A549 (cell line): ENCODE measurements around the gene OR56A3. TPM values are rescaled to one million over a fixed set of nuclear protein-coding genes. Genes with fewer than 3 reads are reported as not detected.

Experiments used
- ATAC-seq, 2 experiments: fragments of 200-7000 bp in 1 of 2; fragments of >200 bp in 1 of 2; cut with Nextera tagmentation in 1 of 2; cut with Tn5 transposase in 1 of 2; 3 replicates each; pipeline versions ENCODE4 v1.8.0 to v1.9.1; 2018 to 2020; ENCODE audit warnings: mild to moderate bottlenecking in 1 of 2, moderate library complexity in 1 of 2
- CTCF ChIA-PET: fragments of 300-600 bp; sonication (Branson Sonifier 250); formaldehyde crosslinking; extraction: SDS; loops from one replicate; lab custom pipeline; 2021; ENCODE audit warnings: antibody characterized with exemption, inconsistent platforms; lab: Yijun Ruan, JAX
- POLR2A ChIA-PET: fragments of 350-600 bp; formaldehyde crosslinking; extraction: SDS; loops from one replicate; lab custom pipeline; 2021; ENCODE audit warnings: antibody characterized with exemption, inconsistent platforms; lab: Yijun Ruan, JAX
- DNase-seq, 2 experiments: peaks; one replicate each; pipeline versions ENCODE4 v3.0.0 to v3.0.0-alpha.2; 2011 to 2016; ENCODE audit warnings: low read depth in 1 of 2, low spot score in 1 of 2
- FAIRE-seq: peaks from 2 replicates; lab custom pipeline; 2011; peaks lifted over from hg19 to GRCh38; lab: Jason Lieb, UNC
- H3K27ac ChIP-seq, 2 experiments: fragments of >200 bp; sonication (Bioruptor Twin); formaldehyde crosslinking; 3 replicates each; pipeline ENCODE4 v1.5.1; 2016 to 2017
- H3K4me1 ChIP-seq: fragments of >200 bp; sonication (Bioruptor Twin); formaldehyde crosslinking; 3 replicates; pipeline ENCODE4 v1.6.1; 2016
- H3K4me2 ChIP-seq: fragments of >200 bp; sonication (Bioruptor Twin); formaldehyde crosslinking; 3 replicates; pipeline ENCODE4 v1.6.1; 2016
- H3K4me3 ChIP-seq: fragments of >200 bp; sonication (Bioruptor Twin); formaldehyde crosslinking; 3 replicates; pipeline ENCODE4 v1.5.1; 2016
- H3K9me3 ChIP-seq: fragments of >200 bp; sonication (Bioruptor Twin); formaldehyde crosslinking; 3 replicates; pipeline ENCODE4 v1.6.1; 2016
- CBX2 ChIP-seq: fragments of 200-600 bp; sonication (generic); IDR thresholded peaks from 2 replicates; pipeline ENCODE4 v1.6.1; 2016; ENCODE audit warnings: low read depth, mild to moderate bottlenecking, borderline replicate concordance
- CEBPB ChIP-seq, 2 experiments: fragments of >200 bp in 1 of 2; sonication (Bioruptor Twin) in 1 of 2; formaldehyde crosslinking in 1 of 2; IDR thresholded peaks; 2 replicates each; pipeline ENCODE4 v1.6.1; 2012 to 2016
- FOSB ChIP-seq: fragments of 250-450 bp; sonication (Bioruptor Pico); IDR thresholded peaks from 2 replicates; pipeline ENCODE4 v1.5.0; 2020; ENCODE audit warnings: mild to moderate bottlenecking, moderate library complexity
- HOXB5 ChIP-seq: fragments of 250-450 bp; sonication (Bioruptor Pico); IDR thresholded peaks from 2 replicates; pipeline ENCODE4 v1.5.0; 2020; ENCODE audit warnings: mild to moderate bottlenecking, moderate library complexity
- JUN ChIP-seq, 2 experiments: fragments of >200 bp; sonication (Bioruptor Twin); formaldehyde crosslinking; IDR thresholded peaks; 2 replicates in 1 of 2; 3 replicates in 1 of 2; pipeline ENCODE4 v1.6.1; 2016 to 2017
- JUNB ChIP-seq: fragments of >200 bp; sonication (Bioruptor Twin); formaldehyde crosslinking; IDR thresholded peaks from 2 replicates; pipeline ENCODE4 v1.6.1; 2016
- MAFK ChIP-seq: fragments of 450-650 bp; IDR thresholded peaks from 2 replicates; pipeline ENCODE4 v1.6.1; 2014; ENCODE audit not compliant: partially characterized antibody
- MYC ChIP-seq: IDR thresholded peaks from 2 replicates; pipeline ENCODE4 v1.6.1; 2012; ENCODE audit warnings: mild to moderate bottlenecking, inconsistent platforms, low read length, improper control_type of control experiment, borderline replicate concordance
- NFE2L2 ChIP-seq: fragments of 150-350 bp; conservative IDR thresholded peaks from 2 replicates; pipeline ENCODE4 v1.6.1; 2014; ENCODE audit warnings: low read length
- RAD21 ChIP-seq, 2 experiments: fragments of >200 bp in 1 of 2; sonication (Bioruptor Twin) in 1 of 2; formaldehyde crosslinking in 1 of 2; IDR thresholded peaks in 1 of 2; conservative IDR thresholded peaks in 1 of 2; 2 replicates in 1 of 2; 3 replicates in 1 of 2; pipeline ENCODE4 v1.6.1; 2012 to 2018; ENCODE audit warnings: inconsistent platforms in 1 of 2
- REST ChIP-seq: fragments of 200-600 bp; sonication (generic); IDR thresholded peaks from 2 replicates; pipeline ENCODE4 v1.6.1; 2016; ENCODE audit warnings: antibody characterized with exemption, mild to moderate bottlenecking, moderate library complexity
- WGBS: methylation state at CpG from one replicate; pipeline ENCODE4 v1.1.6; 2017; ENCODE audit errors: missing lambda C conversion rate; 5-methylcytosine and 5-hydroxymethylcytosine counted together
- polyA plus RNA-seq, 4 experiments: library from polyadenylated mRNA; depleted of rRNA in 3 of 4; stranded (reverse); fragments of >200 nt; fragmentation: RNase III in 1 of 4; extraction: RNeasy Plus Mini Kit Qiagen cat#74134 plus additional on column Dnase treatment in 1 of 4; gene quantifications; 2 replicates in 3 of 4; 3 replicates in 1 of 4; pipeline ENCODE4 v1.2.3, GENCODE V29; 2011 to 2017
- TF ChIP-seq, protein P1 (sequence below): fragments of >200 bp; sonication (Bioruptor Twin); formaldehyde crosslinking; IDR thresholded peaks from 3 replicates; pipeline ENCODE4 v1.6.1; 2016
- TF ChIP-seq, protein P2 (sequence below): IDR thresholded peaks from 2 replicates; pipeline ENCODE4 v1.6.1; 2012

The OR56A3 gene
- polyA plus RNA-seq, 2 of the 4 experiments (the other 2 are of a cell fraction) = not detected

DNA sequence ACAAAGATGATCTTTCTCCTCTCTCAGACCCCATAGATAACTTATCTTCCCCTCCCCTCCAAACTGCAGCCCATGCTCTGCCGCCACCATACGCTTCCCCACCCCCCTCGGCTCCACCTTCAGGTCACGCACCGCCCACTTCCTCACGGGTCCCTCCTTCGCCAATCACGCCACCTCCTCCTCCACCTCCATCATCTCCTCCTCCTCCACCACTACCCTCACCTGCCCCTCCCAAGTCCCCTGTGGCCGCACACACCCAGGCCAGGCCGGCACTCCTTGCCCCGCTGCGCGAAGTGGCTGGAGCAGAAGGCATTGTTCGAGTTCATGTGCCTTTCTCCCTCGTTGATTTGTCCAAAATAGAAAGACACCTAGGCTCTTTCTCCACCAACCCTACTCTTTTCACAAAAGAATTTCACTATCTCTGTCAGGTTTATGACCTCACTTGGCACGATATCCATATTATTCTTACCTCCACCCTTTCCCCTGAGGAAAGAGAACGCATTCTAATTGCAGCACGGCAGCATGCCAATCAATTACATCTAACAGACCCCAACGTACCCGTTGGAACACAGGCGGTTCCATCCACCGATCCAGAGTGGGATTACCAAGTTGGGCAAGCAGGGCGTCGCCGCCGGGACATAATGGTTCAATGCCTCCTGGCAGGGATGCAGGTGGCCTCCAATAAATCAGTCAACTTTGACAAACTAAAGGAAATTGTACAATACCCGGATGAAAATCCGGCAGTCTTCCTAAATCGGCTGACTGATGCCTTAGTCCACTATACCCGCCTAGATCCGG, 12.3 kb upstream of the OR56A3 start:
- no peak for DNase-seq
- no peak for ATAC-seq
- H3K9me3 ChIP-seq = peaks cover 5% of the 10 kb centered on the region; the same call in 1 of the 3 replicates
- H3K4me2 ChIP-seq = no peak overlapping the region
- FAIRE-seq = no peak
- ChIA-PET CTCF (no interaction called here), POLR2A (no interaction called here)
- no peak for TF ChIP-seq NFE2L2
- WGBS = 70% methylated on average over 31 of the region's 31 CpGs
- H3K4me1 ChIP-seq = no peaks in the 10 kb centered on the region
- no peak overlapping the region for H3K4me3 ChIP-seq
- no peak overlapping the region for H3K27ac ChIP-seq

DNA sequence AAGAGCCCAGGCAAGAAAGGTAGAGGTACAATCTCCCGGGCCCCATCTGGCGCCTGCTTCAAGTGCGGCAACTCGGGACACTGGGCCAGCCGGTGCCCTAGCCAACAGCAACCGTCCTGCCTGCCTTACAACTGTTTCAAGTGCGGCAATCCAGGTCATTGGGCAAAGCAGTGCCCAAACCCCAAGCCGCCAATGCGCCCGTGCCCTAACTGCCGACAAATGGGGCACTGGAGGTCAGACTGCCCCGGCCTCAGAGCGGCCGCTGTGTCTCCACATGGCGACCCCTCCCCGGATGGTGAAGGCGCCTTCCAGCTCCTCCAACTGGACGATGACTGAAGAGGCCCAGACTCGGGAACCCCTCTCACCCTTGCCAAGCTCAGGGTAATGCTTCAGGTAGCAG, 11.4 kb upstream of the OR56A3 start:
- no peak for ATAC-seq
- TF ChIP-seq, protein P1, sequence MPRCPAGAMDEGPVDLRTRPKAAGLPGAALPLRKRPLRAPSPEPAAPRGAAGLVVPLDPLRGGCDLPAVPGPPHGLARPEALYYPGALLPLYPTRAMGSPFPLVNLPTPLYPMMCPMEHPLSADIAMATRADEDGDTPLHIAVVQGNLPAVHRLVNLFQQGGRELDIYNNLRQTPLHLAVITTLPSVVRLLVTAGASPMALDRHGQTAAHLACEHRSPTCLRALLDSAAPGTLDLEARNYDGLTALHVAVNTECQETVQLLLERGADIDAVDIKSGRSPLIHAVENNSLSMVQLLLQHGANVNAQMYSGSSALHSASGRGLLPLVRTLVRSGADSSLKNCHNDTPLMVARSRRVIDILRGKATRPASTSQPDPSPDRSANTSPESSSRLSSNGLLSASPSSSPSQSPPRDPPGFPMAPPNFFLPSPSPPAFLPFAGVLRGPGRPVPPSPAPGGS = no peak
- TF ChIP-seq NFE2L2 = no peak
- no peak for TF ChIP-seq REST
- no peak for TF ChIP-seq CEBPB (IDR thresholded peaks at IDR 0.05)
- TF ChIP-seq RAD21 (conservative IDR thresholded peaks at IDR 0.05 in 1 of 2, IDR thresholded peaks at IDR 0.05 in 1 of 2) = no peak
- TF ChIP-seq JUN (IDR thresholded peaks at IDR 0.05) = no peak
- TF ChIP-seq MAFK = no peak
- TF ChIP-seq FOSB (CRISPR knock-in tag) = no peak
- TF ChIP-seq MYC = no peak
- TF ChIP-seq HOXB5 (CRISPR knock-in tag) = no peak
- TF ChIP-seq CBX2 = no peak
- no peak for TF ChIP-seq JUNB
- Histone ChIP-seq H3K4me1 (no peaks in the 10 kb centered on the region), H3K4me2 (no peak overlapping the region), H3K27ac (no peak overlapping the region), H3K9me3 (peaks cover 5% of the 10 kb centered on the region; the same call in 1 of the 3 replicates), H3K4me3 (no peak overlapping the region)
- DNase-seq = no peak
- WGBS = 66% methylated on average over 12 of the region's 19 CpGs
- no peak for FAIRE-seq
- CTCF ChIA-PET = no interaction called here
- POLR2A ChIA-PET = no interaction called here

DNA sequence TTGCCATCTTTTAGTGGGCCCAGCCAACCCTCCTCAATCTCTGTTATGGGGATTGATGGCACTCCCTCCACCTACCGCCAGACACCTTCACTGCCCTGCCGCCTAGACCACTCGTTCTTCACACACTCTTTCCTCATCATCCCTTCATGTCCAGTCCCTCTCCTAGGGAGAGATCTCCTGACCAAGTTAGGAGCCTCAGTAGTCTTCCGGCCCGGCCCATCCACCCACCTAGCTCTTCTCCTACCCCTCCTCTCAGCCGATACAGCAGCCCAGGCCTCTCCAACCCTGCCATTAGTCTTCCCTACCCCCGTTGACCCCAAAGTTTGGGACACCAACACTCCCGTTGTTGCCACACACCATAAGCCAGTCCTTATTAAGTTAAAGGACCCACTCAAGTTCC, 11.0 kb upstream of the OR56A3 start:
- H3K4me3 ChIP-seq = no peak overlapping the region
- ATAC-seq (no peak), FAIRE-seq (no peak)
- peaks cover 5% of the 10 kb centered on the region; the same call in 1 of the 3 replicates for H3K9me3 ChIP-seq
- H3K4me2 ChIP-seq = no peak overlapping the region
- TF ChIP-seq, protein P2, sequence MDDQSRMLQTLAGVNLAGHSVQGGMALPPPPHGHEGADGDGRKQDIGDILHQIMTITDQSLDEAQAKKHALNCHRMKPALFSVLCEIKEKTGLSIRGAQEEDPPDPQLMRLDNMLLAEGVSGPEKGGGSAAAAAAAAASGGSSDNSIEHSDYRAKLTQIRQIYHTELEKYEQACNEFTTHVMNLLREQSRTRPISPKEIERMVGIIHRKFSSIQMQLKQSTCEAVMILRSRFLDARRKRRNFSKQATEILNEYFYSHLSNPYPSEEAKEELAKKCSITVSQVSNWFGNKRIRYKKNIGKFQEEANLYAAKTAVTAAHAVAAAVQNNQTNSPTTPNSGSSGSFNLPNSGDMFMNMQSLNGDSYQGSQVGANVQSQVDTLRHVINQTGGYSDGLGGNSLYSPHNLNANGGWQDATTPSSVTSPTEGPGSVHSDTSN = no peak
- TF ChIP-seq, all 56 proteins: peak for 0
- ChIA-PET CTCF (no interaction called here), POLR2A (no interaction called here)
- Histone ChIP-seq H3K4me1 (no peaks in the 10 kb centered on the region), H3K27ac (no peak overlapping the region)
- no peak for DNase-seq
- 51% methylated on average over 8 of the region's 8 CpGs for WGBS
